ENCODE measurements around the gene MAGEB1.

DNA sequence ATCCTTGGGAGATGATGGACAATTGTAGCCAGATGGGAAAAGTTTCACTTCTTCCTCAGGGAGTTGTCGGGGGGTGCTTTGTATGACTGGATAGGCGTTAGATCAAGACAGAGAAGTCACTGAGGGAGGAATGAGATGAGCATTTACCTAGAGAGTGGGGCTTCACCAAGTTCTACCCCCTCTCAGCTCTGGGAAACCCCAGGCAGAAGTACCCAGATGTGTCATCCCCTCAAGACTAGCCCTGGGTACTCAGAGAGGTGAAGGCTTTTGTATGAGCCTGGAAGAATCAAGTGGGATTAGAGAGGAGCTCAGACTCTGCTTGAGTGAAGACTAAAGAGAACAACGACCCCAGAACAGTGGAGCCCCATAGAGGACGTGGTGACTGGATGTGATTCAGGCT is 1.9 kb downstream of the MAGEB1 start:
- TF ChIP-seq, protein P1, sequence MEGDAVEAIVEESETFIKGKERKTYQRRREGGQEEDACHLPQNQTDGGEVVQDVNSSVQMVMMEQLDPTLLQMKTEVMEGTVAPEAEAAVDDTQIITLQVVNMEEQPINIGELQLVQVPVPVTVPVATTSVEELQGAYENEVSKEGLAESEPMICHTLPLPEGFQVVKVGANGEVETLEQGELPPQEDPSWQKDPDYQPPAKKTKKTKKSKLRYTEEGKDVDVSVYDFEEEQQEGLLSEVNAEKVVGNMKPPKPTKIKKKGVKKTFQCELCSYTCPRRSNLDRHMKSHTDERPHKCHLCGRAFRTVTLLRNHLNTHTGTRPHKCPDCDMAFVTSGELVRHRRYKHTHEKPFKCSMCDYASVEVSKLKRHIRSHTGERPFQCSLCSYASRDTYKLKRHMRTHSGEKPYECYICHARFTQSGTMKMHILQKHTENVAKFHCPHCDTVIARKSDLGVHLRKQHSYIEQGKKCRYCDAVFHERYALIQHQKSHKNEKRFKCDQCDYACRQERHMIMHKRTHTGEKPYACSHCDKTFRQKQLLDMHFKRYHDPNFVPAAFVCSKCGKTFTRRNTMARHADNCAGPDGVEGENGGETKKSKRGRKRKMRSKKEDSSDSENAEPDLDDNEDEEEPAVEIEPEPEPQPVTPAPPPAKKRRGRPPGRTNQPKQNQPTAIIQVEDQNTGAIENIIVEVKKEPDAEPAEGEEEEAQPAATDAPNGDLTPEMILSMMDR (IDR thresholded peaks at IDR 0.05; ENCODE audit: poor library complexity, severe bottlenecking), result no peak
- TF ChIP-seq TAF1 (IDR thresholded peaks at IDR 0.05; ENCODE audit: low read depth), result no peak
- no peak for TF ChIP-seq POLR2AphosphoS5 (IDR thresholded peaks at IDR 0.05)
- no peak for TF ChIP-seq SMC3 (conservative IDR thresholded peaks at IDR 0.05; ENCODE audit: poor library complexity)
- TF ChIP-seq EZH2 (IDR thresholded peaks at IDR 0.05; ENCODE audit: borderline replicate concordance, insufficient read depth, low read length, poor library complexity, severe bottlenecking), result no peak
- TF ChIP-seq, protein P2, sequence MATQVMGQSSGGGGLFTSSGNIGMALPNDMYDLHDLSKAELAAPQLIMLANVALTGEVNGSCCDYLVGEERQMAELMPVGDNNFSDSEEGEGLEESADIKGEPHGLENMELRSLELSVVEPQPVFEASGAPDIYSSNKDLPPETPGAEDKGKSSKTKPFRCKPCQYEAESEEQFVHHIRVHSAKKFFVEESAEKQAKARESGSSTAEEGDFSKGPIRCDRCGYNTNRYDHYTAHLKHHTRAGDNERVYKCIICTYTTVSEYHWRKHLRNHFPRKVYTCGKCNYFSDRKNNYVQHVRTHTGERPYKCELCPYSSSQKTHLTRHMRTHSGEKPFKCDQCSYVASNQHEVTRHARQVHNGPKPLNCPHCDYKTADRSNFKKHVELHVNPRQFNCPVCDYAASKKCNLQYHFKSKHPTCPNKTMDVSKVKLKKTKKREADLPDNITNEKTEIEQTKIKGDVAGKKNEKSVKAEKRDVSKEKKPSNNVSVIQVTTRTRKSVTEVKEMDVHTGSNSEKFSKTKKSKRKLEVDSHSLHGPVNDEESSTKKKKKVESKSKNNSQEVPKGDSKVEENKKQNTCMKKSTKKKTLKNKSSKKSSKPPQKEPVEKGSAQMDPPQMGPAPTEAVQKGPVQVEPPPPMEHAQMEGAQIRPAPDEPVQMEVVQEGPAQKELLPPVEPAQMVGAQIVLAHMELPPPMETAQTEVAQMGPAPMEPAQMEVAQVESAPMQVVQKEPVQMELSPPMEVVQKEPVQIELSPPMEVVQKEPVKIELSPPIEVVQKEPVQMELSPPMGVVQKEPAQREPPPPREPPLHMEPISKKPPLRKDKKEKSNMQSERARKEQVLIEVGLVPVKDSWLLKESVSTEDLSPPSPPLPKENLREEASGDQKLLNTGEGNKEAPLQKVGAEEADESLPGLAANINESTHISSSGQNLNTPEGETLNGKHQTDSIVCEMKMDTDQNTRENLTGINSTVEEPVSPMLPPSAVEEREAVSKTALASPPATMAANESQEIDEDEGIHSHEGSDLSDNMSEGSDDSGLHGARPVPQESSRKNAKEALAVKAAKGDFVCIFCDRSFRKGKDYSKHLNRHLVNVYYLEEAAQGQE (IDR thresholded peaks at IDR 0.05; ENCODE audit: borderline replicate concordance), result no peak
- no peak for TF ChIP-seq RAD21 (conservative IDR thresholded peaks at IDR 0.05)
- no peak for TF ChIP-seq MXI1 (conservative IDR thresholded peaks at IDR 0.05; ENCODE audit: poor library complexity, severe bottlenecking)

All from neural cell (in vitro differentiated cells).